ENCODE results near the gene DR1. TPM values are rescaled to one million over a fixed set of nuclear protein-coding genes. Genes with fewer than 3 reads are reported as not detected.

DR1 gene
- total RNA-seq = 24.1 TPM

DNA sequence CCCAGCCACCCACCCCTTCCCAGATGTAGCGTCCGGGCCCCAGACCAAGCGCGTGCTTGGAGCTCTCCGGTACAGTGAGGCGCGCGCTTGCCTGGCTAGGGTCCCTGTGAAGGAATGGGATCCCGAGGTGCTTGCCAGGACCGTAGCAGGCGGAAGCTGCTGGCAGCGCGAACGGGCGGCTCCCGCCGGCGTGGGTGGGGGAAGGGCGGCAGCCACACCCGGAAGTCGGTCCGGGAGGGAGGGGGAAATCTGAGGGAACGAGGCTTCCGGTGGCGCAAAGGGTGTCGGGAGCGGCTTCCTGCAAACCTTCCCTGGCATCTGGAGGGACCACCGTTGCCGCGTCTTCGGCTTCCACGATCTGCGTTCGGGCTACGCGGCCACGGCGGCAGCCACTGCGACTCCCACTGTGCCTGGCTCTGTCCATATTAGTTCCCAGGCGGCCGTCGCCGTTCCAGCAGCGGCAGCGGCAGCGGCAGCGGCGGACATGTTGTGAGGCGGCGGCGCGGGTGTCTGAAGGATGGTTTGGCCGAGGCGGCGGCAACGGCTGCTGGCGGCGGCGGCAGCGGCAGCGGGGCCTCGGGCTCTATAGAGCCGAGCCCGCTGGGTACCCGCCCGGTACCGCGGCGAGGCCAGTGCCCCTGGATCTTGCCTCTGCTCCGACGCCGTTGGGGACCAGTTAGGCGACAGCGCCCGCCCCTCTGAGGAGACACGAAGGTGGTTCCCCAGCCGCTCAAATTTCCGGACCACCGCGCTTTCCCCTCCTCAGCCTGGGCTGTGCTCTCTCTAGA lies at the start of gene DR1:
Gene DR1 (plus strand): TSS at position 275 of the 788 bp plus-strand sequence. CDS start 739 bp downstream, outside the sequence.
- peak; percentile 97 for DNase-seq

DNA sequence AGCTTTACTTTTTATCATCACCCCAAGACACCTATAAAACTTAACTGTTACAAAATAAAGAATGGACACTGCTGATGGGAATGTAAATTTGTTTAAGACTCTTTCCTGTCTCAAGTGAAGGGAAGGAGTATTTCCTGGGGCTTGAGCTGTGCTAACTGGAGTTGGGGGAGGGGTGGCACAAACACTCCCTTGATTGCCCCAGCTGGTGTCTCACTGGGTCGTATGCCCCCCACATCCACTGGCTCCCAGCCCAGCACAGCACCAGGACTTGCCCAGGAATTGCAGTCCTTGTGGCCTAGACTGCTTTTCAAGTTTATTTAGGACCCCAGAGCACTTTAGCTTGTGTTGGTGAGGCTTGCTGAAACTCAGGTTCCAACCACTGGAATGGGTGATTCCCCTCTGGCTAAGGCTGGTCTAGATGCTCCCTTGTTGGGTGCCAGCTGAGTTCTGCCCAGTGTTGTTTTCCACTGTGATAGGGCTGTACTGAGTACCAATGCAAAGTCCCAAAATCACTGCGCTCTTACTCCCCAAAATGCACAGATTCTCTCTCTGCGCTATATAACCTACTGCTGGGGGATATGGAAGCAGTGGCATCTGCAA lies 49.1 kb upstream of the DR1 start:
- DNase-seq = no peak

DNA sequence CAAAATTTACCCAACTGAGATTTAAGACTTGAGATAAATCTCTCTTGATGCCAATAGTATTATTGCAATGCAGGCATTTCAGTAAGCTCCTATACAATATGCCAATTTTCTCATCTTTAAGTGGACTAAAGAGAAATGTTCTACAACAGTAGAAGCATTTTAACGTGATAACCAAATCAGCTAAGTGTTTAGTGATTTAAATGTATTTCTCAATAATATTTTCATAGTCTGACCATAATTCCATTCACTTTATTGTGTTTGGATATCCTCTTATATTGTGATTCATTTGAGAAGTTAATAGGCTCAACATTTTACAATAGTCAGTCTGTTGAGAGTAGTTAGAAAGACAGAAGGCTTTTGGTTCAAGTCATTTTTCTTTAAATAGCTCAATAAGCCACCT lies 44.6 kb upstream of the DR1 start:
- DNase-seq = no peak

DNA sequence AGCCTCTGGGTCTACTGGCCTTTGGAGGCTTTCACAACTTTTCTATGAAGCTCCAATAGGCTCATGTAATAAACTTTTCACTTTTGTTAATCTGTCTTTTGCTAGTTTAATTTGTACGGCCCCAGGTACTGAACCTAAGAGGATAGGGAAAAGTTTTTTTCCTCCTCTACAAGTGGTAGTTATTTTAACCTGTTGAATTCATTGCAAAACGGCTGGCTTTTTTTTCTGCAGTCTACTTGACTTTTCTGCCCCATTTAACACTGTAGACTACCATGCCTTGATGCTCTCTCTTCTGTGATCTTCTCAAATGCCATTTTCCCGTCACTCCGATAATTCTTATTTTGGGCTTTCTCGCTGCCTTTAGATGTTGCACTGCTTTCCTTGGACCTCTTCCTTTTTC lies 43.6 kb upstream of the DR1 start:
- DNase-seq = no peak

DNA sequence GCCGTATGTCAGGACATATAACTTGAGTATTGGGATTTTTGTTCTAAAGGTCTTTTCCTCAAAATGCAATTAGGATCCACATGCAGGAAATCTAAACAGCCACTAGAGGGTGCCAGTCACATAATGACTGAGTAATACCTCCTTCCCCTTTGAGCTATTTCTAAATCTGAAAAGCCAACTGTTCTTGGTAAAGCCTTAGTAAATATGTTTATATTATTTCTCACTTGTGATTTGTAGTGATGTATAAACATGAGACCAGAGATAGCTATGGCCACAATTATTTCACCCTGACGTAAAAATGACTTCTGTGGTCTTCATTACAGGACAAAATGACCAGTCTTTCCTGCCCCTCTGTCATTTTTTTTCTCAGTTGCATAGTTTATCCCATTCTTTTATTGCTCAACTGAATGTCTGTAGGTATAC lies 41.0 kb upstream of the DR1 start:
- DNase-seq = peak; percentile 62

DNA sequence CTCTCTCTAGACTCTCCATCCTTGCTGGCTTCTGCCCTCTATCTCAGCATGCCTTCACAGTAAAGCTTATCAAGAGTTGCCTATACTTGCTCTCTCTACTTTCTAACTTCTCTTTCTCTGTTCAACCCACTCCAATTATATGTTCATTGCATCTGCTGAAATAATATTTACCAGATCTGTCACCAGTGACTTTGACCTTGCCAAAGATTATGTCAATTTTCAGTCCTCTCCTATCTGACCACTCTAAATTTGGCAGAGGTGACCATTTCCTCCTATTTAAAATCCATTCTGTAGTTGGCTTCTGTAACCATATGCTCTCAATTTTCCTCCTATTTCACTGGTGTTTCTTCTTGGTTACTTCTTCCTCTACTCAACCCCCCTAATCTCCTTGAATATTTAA lies 38.8 kb upstream of the DR1 start:
- DNase-seq = no peak

DNA sequence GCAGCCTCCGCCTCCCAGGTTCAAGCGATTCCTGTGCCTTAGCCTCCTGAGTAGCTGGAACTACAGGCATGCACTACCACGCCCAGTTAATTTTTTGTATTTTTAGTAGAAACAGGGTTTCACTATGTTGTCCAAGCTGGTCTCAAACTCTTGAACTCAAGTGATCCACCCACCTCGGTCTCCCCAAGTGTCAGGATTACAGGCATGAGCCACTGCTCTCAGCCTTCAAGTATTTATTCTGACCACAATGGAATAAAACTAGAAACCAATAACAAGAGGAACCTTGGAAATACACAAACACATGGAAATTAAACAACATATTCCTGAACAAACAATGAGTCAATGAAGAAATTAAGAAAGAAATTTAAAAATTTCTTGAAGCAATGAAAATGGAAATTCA lies 32.7 kb upstream of the DR1 start:
- no peak for DNase-seq

DNA sequence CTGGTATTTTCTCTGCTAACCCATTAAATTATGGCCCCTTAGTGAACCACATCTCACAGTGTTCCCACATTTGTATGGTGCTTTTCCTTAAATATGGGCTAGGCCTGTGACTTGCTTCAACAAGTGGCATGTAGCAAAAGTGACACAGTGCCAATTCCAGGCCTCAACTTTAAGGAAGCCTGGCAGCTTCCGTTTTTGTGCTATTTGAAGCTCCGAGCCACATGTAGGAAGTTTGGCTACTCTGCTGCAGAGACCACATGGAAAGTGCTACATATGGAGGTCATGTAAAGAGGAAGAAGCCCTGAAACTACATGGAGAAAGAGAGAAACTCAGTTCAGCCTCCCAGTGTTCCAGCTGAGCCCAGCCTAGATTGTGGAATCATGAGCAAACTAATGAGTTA lies 28.5 kb upstream of the DR1 start:
- DNase-seq = no peak

DNA sequence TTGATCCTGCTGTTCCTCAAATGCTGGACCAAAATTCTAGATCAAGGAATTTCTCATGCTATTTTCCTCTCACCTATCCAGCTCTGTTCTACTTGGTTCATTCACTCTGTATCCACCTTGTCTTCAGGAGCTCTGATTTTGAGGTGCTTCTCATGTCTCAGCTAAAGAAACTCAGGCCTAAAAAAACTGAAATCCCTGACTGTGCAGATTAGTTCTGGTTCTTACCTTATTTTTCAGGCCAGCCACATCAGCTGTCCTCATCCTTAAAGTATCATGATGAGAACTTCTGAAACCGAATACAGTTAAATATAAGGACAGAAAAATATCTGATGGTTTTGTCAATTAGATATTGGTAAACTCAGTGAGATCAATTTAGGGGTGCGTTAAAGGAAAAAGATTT lies 27.8 kb upstream of the DR1 start:
- no peak for DNase-seq

DNA sequence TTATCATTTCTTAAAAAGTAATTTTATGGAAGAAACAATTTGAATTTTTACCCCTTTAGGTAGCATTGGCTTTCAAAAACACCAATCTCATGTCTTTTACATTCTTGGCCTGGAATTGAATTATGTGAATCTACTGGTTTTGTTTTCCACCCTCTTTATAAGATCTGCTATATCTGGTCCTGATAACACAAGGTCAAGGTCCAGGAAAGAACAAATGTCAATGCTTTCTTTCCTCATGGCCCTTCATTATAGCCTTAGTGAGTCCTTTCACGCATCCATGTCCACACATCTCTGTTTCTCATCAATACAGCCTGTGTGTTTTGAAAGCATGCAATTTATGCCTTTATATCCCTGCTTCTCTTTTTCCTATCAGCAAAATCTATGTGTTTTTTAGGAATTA lies 24.0 kb upstream of the DR1 start:
- no peak for DNase-seq

DNA sequence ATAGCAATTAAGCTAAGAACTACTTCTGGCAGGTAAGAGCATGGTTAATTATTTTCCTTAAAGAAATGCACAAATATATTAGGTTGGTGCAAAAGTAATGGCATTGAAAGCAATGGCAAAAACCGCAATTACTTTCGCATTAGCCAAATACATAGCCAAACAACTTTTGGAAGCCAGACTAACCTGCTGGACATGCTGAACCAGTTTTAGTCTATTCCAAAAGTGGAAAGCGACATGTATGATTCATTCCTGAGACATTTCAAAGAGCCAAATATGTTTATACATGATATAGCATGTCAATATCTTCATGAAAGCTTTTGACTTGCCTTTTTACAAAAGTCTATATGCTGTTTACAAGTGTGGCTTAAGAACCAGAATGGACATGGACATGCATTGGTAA lies 23.4 kb upstream of the DR1 start:
- no peak for DNase-seq

DNA sequence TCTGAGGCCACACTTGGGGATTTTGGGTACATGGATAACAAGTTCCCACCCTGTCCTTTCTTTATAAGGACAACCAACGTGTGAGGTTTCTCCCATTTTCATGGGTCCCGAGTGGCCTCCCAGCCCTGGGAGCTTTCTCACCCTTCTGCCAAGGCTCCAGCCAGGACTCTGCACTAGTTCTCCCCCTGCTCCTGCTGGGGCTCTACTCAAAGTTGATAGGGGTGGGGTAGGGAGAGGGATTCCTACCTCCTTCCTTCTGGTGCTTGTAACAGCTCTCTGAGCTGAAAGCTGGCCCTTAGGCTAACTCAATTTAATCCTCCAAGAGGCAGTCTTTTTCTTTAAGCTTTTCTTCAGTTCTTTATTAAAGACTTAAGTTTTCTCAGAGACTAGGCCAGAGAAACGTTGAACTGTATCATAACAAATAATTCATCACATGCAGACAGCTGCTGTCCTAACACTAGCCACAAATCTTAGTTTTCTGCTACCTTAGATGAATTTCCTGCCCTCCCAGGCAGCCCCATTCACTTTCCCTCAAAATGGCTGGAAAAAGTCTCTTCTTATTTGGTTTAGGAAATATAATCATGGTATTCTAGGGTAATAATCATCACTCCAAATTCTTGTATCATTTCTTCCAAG lies 22.4 kb upstream of the DR1 start:
- no peak for DNase-seq

DNA sequence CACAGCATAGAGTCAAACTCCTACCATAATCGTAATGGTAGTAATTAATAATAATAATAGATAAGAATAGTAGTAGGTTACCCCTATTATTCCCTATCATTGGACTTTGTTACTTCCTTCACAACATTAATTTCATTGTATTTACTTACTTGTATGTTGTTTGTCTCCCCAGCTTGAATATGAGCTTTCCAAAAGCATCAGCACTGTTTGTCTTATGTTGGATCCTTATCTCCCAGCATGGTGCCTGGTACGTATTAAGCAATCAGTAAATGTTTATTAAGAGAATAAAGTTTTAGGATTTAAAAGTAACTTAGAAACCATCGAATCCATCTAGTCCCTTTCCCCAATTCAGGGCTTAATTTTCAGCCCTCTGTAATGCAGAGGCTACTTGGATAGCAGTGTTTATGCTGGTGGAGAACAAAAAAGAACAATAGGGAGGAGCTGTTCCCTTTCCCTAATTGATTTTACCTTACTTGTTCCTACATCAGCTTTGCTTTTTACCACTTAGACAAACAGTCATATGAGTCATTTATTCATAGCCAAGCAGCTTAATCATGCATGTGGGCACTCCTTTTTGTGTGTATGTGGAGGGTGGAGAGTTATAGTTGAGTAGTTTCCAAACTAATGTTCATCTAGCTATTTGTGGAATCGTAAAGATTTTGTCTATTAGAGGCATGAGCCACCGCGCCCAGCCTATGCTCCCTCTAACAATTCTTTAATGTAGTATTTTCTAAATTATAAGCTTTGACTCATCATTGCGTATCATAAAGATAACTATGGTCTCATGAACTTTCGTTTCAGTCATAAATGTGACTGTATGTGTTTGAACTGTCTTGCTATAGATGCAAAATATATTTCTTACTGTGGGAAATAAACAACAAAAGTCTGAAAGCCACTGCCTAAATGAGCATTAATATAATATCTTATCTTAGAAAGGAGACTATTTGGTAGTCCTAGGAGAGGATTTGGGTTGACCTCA lies 20.9 kb upstream of the DR1 start:
- no peak for DNase-seq

DNA sequence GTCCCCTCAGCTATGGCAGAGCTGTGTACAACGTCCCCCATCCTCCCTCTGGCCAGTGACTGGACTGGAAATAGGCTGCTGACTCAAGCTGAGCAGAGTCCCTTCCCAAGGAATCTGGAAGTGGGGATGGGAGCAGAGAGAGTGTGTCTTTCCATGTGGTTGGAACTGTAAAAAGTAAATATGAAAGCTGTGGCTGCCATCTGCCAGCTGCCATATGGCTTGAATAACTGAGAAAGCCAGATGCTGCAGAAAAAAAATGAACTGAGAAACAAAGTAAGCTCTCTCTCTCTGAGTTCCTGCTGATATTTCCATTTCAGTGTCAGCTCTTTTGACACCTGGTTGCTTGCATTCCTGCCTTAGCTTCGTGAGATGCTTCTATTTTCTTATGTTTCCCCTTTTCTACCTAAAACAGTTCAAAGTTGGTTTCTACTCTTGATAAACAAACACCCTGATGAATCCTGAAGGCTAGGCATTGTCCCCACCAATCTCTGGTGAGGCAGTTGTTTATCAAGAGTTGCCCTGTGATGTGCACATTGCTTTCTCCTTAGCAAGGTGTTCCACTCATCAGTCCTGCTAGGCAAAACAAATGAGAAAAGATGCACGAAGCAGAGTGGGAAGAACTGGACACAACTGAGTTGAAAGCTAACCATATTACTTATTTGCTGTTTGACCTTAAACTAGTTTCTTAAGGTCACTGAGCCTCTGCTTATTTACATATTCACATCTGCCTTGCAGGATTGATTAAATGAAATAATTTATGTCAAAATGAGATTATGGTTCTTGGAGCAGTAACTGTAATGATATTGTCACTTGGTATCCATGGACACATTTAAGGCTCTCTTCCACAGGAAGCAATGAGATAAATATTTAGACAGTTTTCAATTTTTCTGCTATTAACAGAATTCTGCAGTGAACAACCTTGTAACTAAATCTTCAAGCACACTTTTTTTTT lies 16.6 kb upstream of the DR1 start:
- DNase-seq = peak; percentile 36

DNA sequence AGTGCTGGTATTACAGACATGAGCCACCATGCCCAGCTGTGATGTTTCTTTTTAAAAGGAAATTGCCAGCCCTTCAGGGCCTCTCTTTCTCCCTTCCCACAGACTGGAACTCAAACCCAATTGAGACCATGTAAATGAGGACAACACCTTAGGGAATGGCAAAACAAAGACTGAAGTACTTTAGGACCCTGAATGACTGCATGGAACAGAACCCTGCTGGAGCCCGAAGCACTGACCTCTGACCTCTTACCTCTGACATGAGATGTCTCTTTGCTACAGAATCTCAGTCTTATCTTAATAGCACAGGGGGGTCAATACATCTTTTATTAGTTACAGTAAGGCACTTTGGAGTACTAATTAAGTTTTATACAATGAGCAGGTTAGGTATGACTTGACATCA lies 15.5 kb upstream of the DR1 start:
- no peak for DNase-seq

DNA sequence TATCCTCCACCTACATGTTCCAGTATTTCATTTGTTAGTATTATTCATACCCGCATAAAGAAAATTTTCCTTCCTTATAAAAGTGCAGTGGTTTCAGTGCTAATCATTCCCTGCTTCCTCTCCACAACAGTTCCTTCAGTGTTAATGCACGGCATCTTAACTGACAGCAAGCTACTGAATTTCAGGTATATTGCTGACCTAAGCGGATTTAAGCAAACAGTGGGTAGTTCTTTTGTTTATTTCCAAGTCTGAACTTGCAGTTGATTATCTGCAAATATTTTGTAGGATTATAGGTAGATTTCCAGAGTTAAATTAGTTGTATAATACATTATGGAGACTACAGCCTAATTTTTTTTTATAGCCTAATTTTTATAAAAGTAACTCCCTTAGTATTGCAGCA lies 15.1 kb upstream of the DR1 start:
- DNase-seq = no peak

DNA sequence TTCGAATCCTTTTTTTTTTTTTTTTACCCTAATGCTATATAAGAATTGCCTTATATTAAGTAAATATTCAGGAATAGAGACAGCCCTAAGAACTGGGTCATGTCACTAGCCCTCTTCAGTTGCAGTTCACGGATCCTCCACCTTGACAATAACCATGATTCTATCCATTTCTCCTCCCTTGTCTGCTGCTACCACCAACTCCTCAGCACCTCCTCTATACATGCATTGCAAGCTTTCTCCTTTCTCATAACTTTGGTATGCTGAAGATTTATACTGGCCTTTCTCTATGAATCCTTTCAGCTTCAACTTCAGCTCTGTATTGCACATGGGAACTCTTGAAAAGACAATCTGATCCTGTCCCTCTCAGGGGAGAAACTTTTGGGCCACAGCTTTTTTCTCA lies 14.3 kb upstream of the DR1 start:
- DNase-seq = no peak

DNA sequence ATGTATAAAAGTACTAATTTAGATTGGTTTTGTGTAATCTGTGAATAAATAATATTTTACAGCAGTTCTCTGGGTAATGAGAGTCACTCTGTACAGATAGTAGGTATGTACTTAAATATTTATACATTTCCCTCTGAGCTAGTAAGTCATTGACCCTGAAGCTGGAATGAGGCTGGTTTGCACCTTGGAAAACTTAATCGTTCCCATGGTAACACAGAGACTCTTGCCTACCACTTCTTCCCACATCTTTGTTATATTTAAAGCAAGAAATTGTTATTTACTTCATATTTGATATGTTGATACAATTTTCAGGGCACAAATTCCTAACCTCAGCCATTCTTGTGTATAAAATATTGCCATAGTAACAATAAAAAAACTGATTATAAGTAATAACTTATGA lies 13.3 kb upstream of the DR1 start:
- DNase-seq = no peak

DNA sequence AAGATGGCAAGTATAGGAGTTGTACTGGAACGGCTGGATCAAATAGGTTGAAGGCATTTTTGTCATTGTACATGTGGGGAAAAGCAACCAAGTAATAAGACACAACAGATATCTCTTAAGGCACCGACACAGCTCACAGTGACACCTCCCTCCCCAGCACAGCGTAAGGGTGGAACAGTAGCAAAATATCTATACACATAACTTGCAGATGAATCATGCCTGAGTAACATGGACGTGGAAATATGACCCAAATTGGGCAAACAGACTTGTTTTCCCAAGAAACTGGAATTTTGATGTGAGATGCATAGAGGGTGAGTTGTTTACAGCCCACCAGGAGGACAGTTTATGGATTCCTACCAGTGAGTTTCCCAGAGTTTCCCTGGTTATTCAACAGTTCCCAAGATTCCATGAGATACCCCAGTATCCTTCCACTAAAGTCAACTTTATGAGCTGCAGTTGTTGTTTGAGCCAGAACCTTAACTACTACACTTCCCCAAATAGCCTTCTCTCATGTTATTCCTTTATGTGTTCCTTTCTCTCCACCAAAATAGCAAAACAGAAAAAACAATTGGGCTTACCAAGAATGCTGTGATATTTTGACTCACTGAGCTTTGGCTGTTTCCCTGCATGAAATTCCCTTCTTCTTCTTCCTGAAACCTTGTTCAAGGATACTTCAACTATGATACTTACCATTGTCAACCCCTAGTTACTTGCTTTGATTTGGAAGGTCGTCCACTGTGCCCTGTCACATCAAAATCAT lies 7.1 kb upstream of the DR1 start:
- DNase-seq = no peak

DNA sequence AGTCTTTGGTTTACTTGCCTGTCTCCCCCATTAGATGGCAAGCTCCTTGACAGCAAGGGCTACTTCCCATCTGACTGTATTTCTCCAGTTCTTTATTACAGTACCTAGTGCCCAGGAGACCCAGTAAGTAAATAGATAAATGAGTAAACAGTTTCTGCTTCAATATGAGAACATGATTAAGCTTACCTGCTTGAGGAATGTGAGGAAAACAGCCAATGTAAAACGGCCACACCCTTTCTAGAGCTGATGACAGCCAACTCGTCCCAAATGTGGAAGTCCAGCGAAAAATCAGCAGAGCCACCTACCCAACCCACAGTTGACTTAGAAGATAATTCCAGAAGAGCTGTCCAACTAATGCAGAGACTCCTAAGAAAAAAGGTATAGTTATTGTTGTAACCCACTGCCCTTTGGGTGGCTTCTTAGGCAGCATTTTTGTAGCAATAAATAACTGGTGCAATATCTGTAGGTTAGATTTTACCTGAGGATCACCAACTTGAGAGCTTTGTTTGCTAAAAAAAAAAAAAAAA lies 6.5 kb upstream of the DR1 start:
- no peak for DNase-seq

Measured in skin of body (tissue), 2 donors.